CD4-positive, alpha-beta T cell (primary cell): ENCODE results near the gene QRSL1. TPM values are rescaled to one million over a fixed set of nuclear protein-coding genes. Genes with fewer than 3 reads are reported as not detected.
"Not testable (repeated sequence)": the region's sequence is repeated elsewhere in the genome, so short reads cannot be mapped to it uniquely, and the experiment has no call there.

Experiments used
- ATAC-seq: fragments of 200-7000 bp; cut with Tn5 transposase; one replicate; pipeline ENCODE4 v1.10.0; 2022; ENCODE audit warnings: mild to moderate bottlenecking; ENCODE audit not compliant: poor library complexity
- CTCF ChIA-PET: fragments of 350-600 bp; sonication (Branson Sonifier 250); formaldehyde crosslinking; loops from one replicate; lab custom pipeline; 2021; ENCODE audit warnings: antibody characterized with exemption, inconsistent platforms; lab: Charles Lee
- POLR2A ChIA-PET: fragments of 350-600 bp; sonication (Branson Sonifier 250); formaldehyde crosslinking; loops from one replicate; lab custom pipeline; 2021; ENCODE audit warnings: antibody characterized with exemption, inconsistent platforms; lab: Charles Lee
- DNase-seq, 14 experiments: peaks; one replicate each; pipeline ENCODE4 v3.0.0-alpha.2; 2013 to 2020; ENCODE audit warnings: mixed read lengths in 2 of 14
- H3K27ac ChIP-seq, 2 donors: one replicate each; pipeline versions ENCODE4 v1.5.1 to v1.7.0; 2013; ENCODE audit warnings: low read length in 2 of 2, low read depth in 1 of 2, mild to moderate bottlenecking in 1 of 2
- H3K27me3 ChIP-seq, 2 experiments: 1 replicate in 1 of 2; 2 replicates in 1 of 2; pipeline versions ENCODE4 v1.6.1 to v1.7.0; 2013; ENCODE audit warnings: low read length in 2 of 2, control low read depth in 1 of 2, mild to moderate bottlenecking in 1 of 2, moderate library complexity in 1 of 2; ENCODE audit not compliant: insufficient read depth in 2 of 2, control insufficient read depth in 1 of 2
- H3K36me3 ChIP-seq: one replicate; pipeline ENCODE4 v1.6.1; 2013; ENCODE audit warnings: low read length, control low read depth; ENCODE audit not compliant: insufficient read depth
- H3K4me1 ChIP-seq: one replicate; pipeline ENCODE4 v1.6.1; 2013; ENCODE audit warnings: low read length, control low read depth; ENCODE audit not compliant: insufficient read depth
- H3K4me3 ChIP-seq: one replicate; pipeline ENCODE4 v1.5.1; 2013; ENCODE audit warnings: mild to moderate bottlenecking, low read length, moderate library complexity
- H3K9me3 ChIP-seq, 2 experiments: 1 replicate in 1 of 2; 2 replicates in 1 of 2; pipeline versions ENCODE4 v1.6.1 to v1.7.0; 2013; ENCODE audit warnings: low read length in 2 of 2, mild to moderate bottlenecking in 2 of 2, control low read depth in 1 of 2, moderate library complexity in 1 of 2; ENCODE audit not compliant: control insufficient read depth in 1 of 2, insufficient read depth in 1 of 2
- H3K27ac Mint-ChIP-seq: one replicate; pipeline ENCODE4 v1.8.0; 2020; ENCODE audit warnings: mixed read lengths
- H3K27me3 Mint-ChIP-seq: one replicate; pipeline ENCODE4 v1.8.0; 2021; ENCODE audit warnings: mixed read lengths
- H3K36me3 Mint-ChIP-seq: one replicate; pipeline ENCODE4 v1.8.0; 2021; ENCODE audit warnings: low read depth, mixed read lengths
- H3K4me1 Mint-ChIP-seq: one replicate; pipeline ENCODE4 v1.8.0; 2021; ENCODE audit warnings: low read depth, mixed read lengths
- H3K4me3 Mint-ChIP-seq: one replicate; pipeline ENCODE4 v1.8.0; 2020; ENCODE audit warnings: mild to moderate bottlenecking, mixed read lengths
- H3K9me3 Mint-ChIP-seq: one replicate; pipeline ENCODE4 v1.8.0; 2020; ENCODE audit warnings: mixed read lengths
- intact Hi-C, 2 experiments: fragments of 100-400 bp; cut with DNase I in 1 of 2; cut with micrococcal nuclease in 1 of 2; formaldehyde crosslinking; loops; one replicate each; pipeline versions ENCODE4 v1.15.1 to v1.9.0; 2023 to 2025; cut with DNase I, micrococcal nuclease
- total RNA-seq, 174 experiments: library from RNA in 2 of 174; stranded (reverse) in 2 of 174; gene quantifications; one replicate each; pipeline ENCODE4 v1.2.3 and lab custom pipeline; 2021 to 2026
- TF ChIP-seq, protein P1 (sequence below): fragments of 200-600 bp; IDR thresholded peaks from one replicate; pipeline ENCODE4 v1.8.0; 2022; ENCODE audit warnings: antibody characterized with exemption, mild to moderate bottlenecking

The QRSL1 gene
- total RNA-seq, 2 experiments from 2014 or later: 7.3 to 9.3 TPM

GRCh38 chr6:106700581-106700980 is 71.2 kb downstream of the QRSL1 start:
- H3K27ac ChIP-seq: no peak overlapping the region

GRCh38 chr6:106701201-106701600 is 71.8 kb downstream of the QRSL1 start:
- H3K27me3 ChIP-seq, H3K4me3 Mint-ChIP-seq, DNase-seq, H3K27ac Mint-ChIP-seq, H3K9me3 Mint-ChIP-seq, H3K4me1 ChIP-seq, POLR2A ChIA-PET, H3K27ac ChIP-seq, ATAC-seq, H3K4me1 Mint-ChIP-seq, H3K9me3 ChIP-seq, CTCF ChIA-PET, intact Hi-C loops, H3K4me3 ChIP-seq, H3K36me3 ChIP-seq, H3K36me3 Mint-ChIP-seq: not testable (repeated sequence)
- peaks cover 37% of the 10 kb centered on the region for H3K27me3 Mint-ChIP-seq

More at GRCh38 chr6:106700581-106700980, 71.2 kb downstream of the QRSL1 start:
- Histone ChIP-seq H3K36me3 (no peaks in the 10 kb centered on the region), H3K9me3 (peaks cover 0 to 6% of the 10 kb centered on the region in 2 experiments), H3K4me3 (no peak overlapping the region), H3K4me1 (no peaks in the 10 kb centered on the region), H3K27me3 (no peaks in the 10 kb centered on the region)
- ATAC-seq (no peak), DNase-seq (no peak)
- POLR2A ChIA-PET: no interaction called here
- Mint-ChIP-seq H3K27ac (no peak overlapping the region), H3K27me3 (peaks cover 37% of the 10 kb centered on the region), H3K9me3 (no peaks in the 10 kb centered on the region), H3K4me1 (no peaks in the 10 kb centered on the region), H3K4me3 (no peak overlapping the region), H3K36me3 (no peaks in the 10 kb centered on the region)
- CTCF ChIA-PET: no interaction called here
- TF ChIP-seq, protein P1, sequence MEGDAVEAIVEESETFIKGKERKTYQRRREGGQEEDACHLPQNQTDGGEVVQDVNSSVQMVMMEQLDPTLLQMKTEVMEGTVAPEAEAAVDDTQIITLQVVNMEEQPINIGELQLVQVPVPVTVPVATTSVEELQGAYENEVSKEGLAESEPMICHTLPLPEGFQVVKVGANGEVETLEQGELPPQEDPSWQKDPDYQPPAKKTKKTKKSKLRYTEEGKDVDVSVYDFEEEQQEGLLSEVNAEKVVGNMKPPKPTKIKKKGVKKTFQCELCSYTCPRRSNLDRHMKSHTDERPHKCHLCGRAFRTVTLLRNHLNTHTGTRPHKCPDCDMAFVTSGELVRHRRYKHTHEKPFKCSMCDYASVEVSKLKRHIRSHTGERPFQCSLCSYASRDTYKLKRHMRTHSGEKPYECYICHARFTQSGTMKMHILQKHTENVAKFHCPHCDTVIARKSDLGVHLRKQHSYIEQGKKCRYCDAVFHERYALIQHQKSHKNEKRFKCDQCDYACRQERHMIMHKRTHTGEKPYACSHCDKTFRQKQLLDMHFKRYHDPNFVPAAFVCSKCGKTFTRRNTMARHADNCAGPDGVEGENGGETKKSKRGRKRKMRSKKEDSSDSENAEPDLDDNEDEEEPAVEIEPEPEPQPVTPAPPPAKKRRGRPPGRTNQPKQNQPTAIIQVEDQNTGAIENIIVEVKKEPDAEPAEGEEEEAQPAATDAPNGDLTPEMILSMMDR: no peak
- intact Hi-C loops: no loop called here

DNA sequence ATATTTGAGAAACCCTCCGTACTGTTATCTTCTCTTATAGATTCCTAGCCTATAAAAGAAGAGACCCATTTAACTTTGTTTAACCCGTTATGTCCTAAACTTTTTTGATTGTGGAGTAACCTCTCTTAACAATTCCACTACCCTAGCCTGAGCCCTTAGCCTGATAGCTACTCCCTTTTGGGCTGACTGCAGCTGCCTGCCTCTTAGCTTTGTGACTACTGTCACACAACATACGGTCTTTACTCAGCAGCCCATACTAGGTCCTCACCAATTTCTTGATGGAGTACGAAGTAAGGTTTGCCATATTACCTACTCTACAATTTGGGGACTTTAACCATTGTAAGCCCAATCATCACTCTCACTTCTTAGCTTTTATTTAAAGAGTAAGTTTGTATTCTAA is 72.7 kb downstream of the QRSL1 start:
- Histone ChIP-seq H3K4me1 (no peaks in the 10 kb centered on the region), H3K36me3 (no peaks in the 10 kb centered on the region), H3K27me3 (no peaks in the 10 kb centered on the region), H3K9me3 (peaks cover 0 to 6% of the 10 kb centered on the region in 2 experiments), H3K27ac (no peak overlapping the region), H3K4me3 (no peak overlapping the region)
- no peak for DNase-seq
- no peak for ATAC-seq
- POLR2A ChIA-PET: no interaction called here
- H3K9me3 Mint-ChIP-seq: no peaks in the 10 kb centered on the region
- TF ChIP-seq, protein P1: no peak
- H3K4me1 Mint-ChIP-seq: no peaks in the 10 kb centered on the region
- intact Hi-C loops: no loop called here
- H3K36me3 Mint-ChIP-seq: no peaks in the 10 kb centered on the region
- H3K27ac Mint-ChIP-seq: no peak overlapping the region
- H3K4me3 Mint-ChIP-seq: no peak overlapping the region
- CTCF ChIA-PET: no interaction called here
- peaks cover 38% of the 10 kb centered on the region for H3K27me3 Mint-ChIP-seq

GRCh38 chr6:106702451-106703110 is 73.2 kb downstream of the QRSL1 start:
- Mint-ChIP-seq H3K9me3 (peaks cover under 1% of the 10 kb centered on the region), H3K4me1 (no peaks in the 10 kb centered on the region), H3K4me3 (no peak overlapping the region), H3K36me3 (no peaks in the 10 kb centered on the region), H3K27ac (no peak overlapping the region), H3K27me3 (peaks cover 41% of the 10 kb centered on the region)
- Histone ChIP-seq H3K4me3 (no peak overlapping the region), H3K9me3 (peaks cover 0 to 6% of the 10 kb centered on the region in 2 experiments), H3K27ac (no peak overlapping the region), H3K27me3 (no peaks in the 10 kb centered on the region), H3K36me3 (no peaks in the 10 kb centered on the region), H3K4me1 (no peaks in the 10 kb centered on the region)
- ATAC-seq (no peak), DNase-seq (no peak)
- ChIA-PET POLR2A (no interaction called here), CTCF (no interaction called here)
- TF ChIP-seq, protein P1: no peak
- intact Hi-C loops: no loop called here
